Adrenal gland (tissue), 12 donors: ENCODE measurements around the gene PTPRO. TPM values are rescaled to one million over a fixed set of nuclear protein-coding genes. Genes with fewer than 3 reads are reported as not detected.

Experiments used
- DNase-seq, 7 donors: peaks; one replicate each; pipeline ENCODE4 v3.0.0-alpha.2; 2019 to 2020
- H3K27ac ChIP-seq, 5 donors: fragments of 200-600 bp; sonication (generic) in 4 of 5; 1 replicate in 3 of 5; 2 replicates in 2 of 5; pipeline versions ENCODE4 v1.5.1 to v1.8.0; 2016 to 2020; ENCODE audit warnings: mild to moderate bottlenecking in 1 of 5
- H3K27me3 ChIP-seq: fragments of 200-600 bp; 2 replicates; pipeline ENCODE4 v1.8.0; 2021
- H3K36me3 ChIP-seq, 2 donors: fragments of 200-600 bp; replicated peaks in 1 of 2; 1 replicate in 1 of 2; 2 replicates in 1 of 2; pipeline versions ENCODE4 v1.5.1 to v1.8.0; 2018 to 2022
- H3K4me1 ChIP-seq, 2 donors: fragments of 200-600 bp; replicated peaks in 1 of 2; 1 replicate in 1 of 2; 2 replicates in 1 of 2; pipeline versions ENCODE4 v1.5.1 to v1.8.0; 2018 to 2021
- H3K4me3 ChIP-seq, 4 donors: fragments of 200-600 bp; sonication (generic) in 3 of 4; one replicate each; pipeline ENCODE4 v1.5.1; 2016 to 2018
- H3K9me3 ChIP-seq, 3 donors: fragments of 200-600 bp; sonication (generic) in 1 of 3; replicated peaks in 1 of 3; 1 replicate in 2 of 3; 2 replicates in 1 of 3; pipeline versions ENCODE4 v1.5.1 to v1.8.0; 2016 to 2021
- CTCF ChIP-seq, 6 experiments: fragments of 450-650 bp in 4 of 6; fragments of 200-600 bp in 2 of 6; sonication (generic) in 1 of 6; IDR thresholded peaks; 1 replicate in 5 of 6; 2 replicates in 1 of 6; pipeline versions ENCODE4 v1.5.1 to v1.8.0; 2016 to 2021; ENCODE audit warnings: antibody characterized with exemption in 6 of 6, mild to moderate bottlenecking in 2 of 6, moderate library complexity in 1 of 6
- POLR2A ChIP-seq, 2 donors: fragments of 450-650 bp; IDR thresholded peaks; one replicate each; pipeline ENCODE4 v1.6.1; 2017; ENCODE audit warnings: antibody characterized with exemption in 2 of 2, mild to moderate bottlenecking in 2 of 2, moderate library complexity in 1 of 2
- WGBS, 4 donors: extraction: QIAGEN DNeasy Blood & Tissue Kit in 2 of 4; methylation state at CpG; one replicate each; pipeline versions ENCODE4 v1.1.5 to v1.1.7; 2013 to 2017; 5-methylcytosine and 5-hydroxymethylcytosine counted together
- intact Hi-C, 2 donors: fragments of 100-400 bp; cut with DNase I; formaldehyde crosslinking; loops; one replicate each; pipeline versions ENCODE4 v1.14.1 to v1.15.0; 2022 to 2023
- polyA plus RNA-seq, 3 donors: library from polyadenylated mRNA; stranded (reverse); fragments of 200-250 nt in 2 of 3; fragments of 350-450 nt in 1 of 3; fragmentation: Illumina TruSeq in 1 of 3; extraction: RNeasy Lipid Tissue Mini Kit (QIAGEN cat#74804) in 1 of 3; gene quantifications; one replicate each; pipeline ENCODE4 v1.2.3, GENCODE V29; 2013 to 2014
- total RNA-seq, 9 donors: library from RNA; depleted of rRNA in 4 of 9; stranded (reverse); fragments of >200 nt in 4 of 9; fragments of 120-200 nt in 1 of 9; fragmentation: NEBNext Ultra II Directional in 1 of 9; extraction: Animal tissue kit (Norgen Biotek cat#: 25700) in 1 of 9; gene quantifications; one replicate each; pipeline versions ENCODE4 v1.1.0 to v1.2.4, GENCODE V29; 2013 to 2023
- donor health status: healthy with polysubstance abuse.
- donor health status: Bipolar disorder and iron deficiency.
- donor health status: DM: yes; HTN: yes; CAD: no.
- donor health status: DM: no; HTN: no; CAD: no.
- donor health status: DM: no; HTN: no; CAD: no.
- donor health status: DM: yes; HTN: yes; CAD: no.

Gene PTPRO
- total and polyA plus RNA-seq, 12 donors: 0.36 to 11.5 (median 2.6) TPM

GRCh38 chr12:15372352-15372751 lies 50.0 kb downstream of the PTPRO start:
- no peaks in the 10 kb centered on the region for H3K27me3 ChIP-seq
- H3K4me3 ChIP-seq: no peak overlapping the region
- WGBS, 4 donors: 77 to 83% (median 80%) methylated on average over 2 of the region's 2 CpGs
- intact Hi-C loops: no loop called here
- H3K27ac ChIP-seq: no peak overlapping the region
- no peaks in the 10 kb centered on the region for H3K9me3 ChIP-seq
- no peak for DNase-seq
- no peak for TF ChIP-seq CTCF (IDR thresholded peaks at IDR 0.05)
- no peaks in the 10 kb centered on the region for H3K4me1 ChIP-seq
- H3K36me3 ChIP-seq: no peaks in the 10 kb centered on the region

DNA sequence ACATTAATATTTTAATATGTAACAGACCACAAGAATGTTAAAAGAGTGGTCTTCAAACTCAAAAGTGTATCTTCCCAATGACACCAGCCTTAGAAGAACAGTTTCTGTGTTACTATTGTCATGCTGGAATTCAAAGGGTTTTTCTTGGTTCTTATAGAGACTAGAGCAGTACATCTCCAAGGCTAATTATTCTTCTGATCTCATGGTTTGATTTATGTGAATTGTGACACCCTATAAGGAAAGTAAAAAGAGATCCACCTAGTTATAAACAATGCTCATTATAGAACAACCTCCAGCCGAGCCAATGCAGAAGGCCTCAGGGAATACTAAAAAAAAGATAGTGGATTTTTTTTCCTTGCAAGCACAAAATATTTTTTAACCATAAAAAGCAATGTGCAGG lies 65.5 kb downstream of the PTPRO start:
- no peaks in the 10 kb centered on the region for H3K27me3 ChIP-seq
- no peaks in the 10 kb centered on the region for H3K4me1 ChIP-seq
- no peak overlapping the region for H3K4me3 ChIP-seq
- no peak for DNase-seq
- no peak overlapping the region for H3K27ac ChIP-seq
- TF ChIP-seq CTCF (IDR thresholded peaks at IDR 0.05) (no peak), POLR2A (IDR thresholded peaks at IDR 0.05) (no peak)
- intact Hi-C loops: no loop called here
- 19 to 38% (median 30%) methylated on average over 1 of the region's 1 CpG for WGBS, 4 donors
- no peaks in the 10 kb centered on the region for H3K9me3 ChIP-seq
- no peaks in the 10 kb centered on the region for H3K36me3 ChIP-seq

- Histone ChIP-seq H3K27ac (no peak overlapping the region), H3K4me1 (no peaks in the 10 kb centered on the region)
- intact Hi-C loops: no loop called here
Measured at GRCh38 chr12:15389561-15389960, 67.3 kb downstream of the PTPRO start.

GRCh38 chr12:15393037-15393436 lies 70.7 kb downstream of the PTPRO start:
- Histone ChIP-seq H3K36me3 (no peaks in the 10 kb centered on the region), H3K4me1 (no peaks in the 10 kb centered on the region), H3K27me3 (no peaks in the 10 kb centered on the region), H3K27ac (no peak overlapping the region), H3K9me3 (no peaks in the 10 kb centered on the region), H3K4me3 (no peak overlapping the region)
- no peak for DNase-seq
- WGBS, 4 donors: 68 to 86% (median 71%) methylated on average over 1 of the region's 1 CpG
- no peak for TF ChIP-seq CTCF (IDR thresholded peaks at IDR 0.05)
- TF ChIP-seq POLR2A (IDR thresholded peaks at IDR 0.05): no peak
- intact Hi-C loops: no loop called here

More at GRCh38 chr12:15389561-15389960, 67.3 kb downstream of the PTPRO start:
- no peak overlapping the region for H3K4me3 ChIP-seq
- no peaks in the 10 kb centered on the region for H3K9me3 ChIP-seq
- no peaks in the 10 kb centered on the region for H3K36me3 ChIP-seq
- DNase-seq: no peak
- TF ChIP-seq POLR2A (IDR thresholded peaks at IDR 0.05) (no peak), CTCF (IDR thresholded peaks at IDR 0.05) (no peak)
- 38 to 65% (median 56%) methylated on average over 1 of the region's 1 CpG for WGBS, 4 donors
- no peaks in the 10 kb centered on the region for H3K27me3 ChIP-seq
